ENCODE measurements around the gene USP21. TPM values are rescaled to one million over a fixed set of nuclear protein-coding genes. Genes with fewer than 3 reads are reported as not detected.

USP21 gene
- total and polyA plus RNA-seq, 9 of the 15 experiments (the other 6 are each of a cell fraction or from before 2014, with no cell fraction given) = 4.9 to 52.4 (median 21.6) TPM

GRCh38 chr1:161153682-161154337 lies 5.5 kb upstream of the USP21 start, which contains the start of gene UFC1 (continued):
- peak; percentile 20; the same call in 1 of the 2 replicates for TF ChIP-seq RFX1 (IDR thresholded peaks at IDR 0.05)
- TF ChIP-seq THAP7 (CRISPR knock-in tag; IDR thresholded peaks at IDR 0.05) = no peak
- no peak for TF ChIP-seq STAT5A (IDR thresholded peaks at IDR 0.05; ENCODE audit: borderline replicate concordance, low read length)
- TF ChIP-seq HMBOX1 (IDR thresholded peaks at IDR 0.05) = no peak
- no peak for TF ChIP-seq PBX2 (CRISPR knock-in tag; IDR thresholded peaks at IDR 0.05; ENCODE audit: low read depth)
- no peak for TF ChIP-seq PBX2 (tag; conservative IDR thresholded peaks at IDR 0.05; ENCODE audit: low read depth)
- TF ChIP-seq CREB5 (CRISPR knock-in tag; IDR thresholded peaks at IDR 0.05) = no peak
- no peak for TF ChIP-seq CREBBP (IDR thresholded peaks at IDR 0.05; ENCODE audit: low read depth, low read length)
- no peak for TF ChIP-seq ZSCAN29 (IDR thresholded peaks at IDR 0.05)
- no peak for TF ChIP-seq NFIX (CRISPR knock-in tag; IDR thresholded peaks at IDR 0.05; ENCODE audit: low read depth)
- peak; percentile 7; the same call in 1 of the 2 replicates for TF ChIP-seq CREB1 (IDR thresholded peaks at IDR 0.05)
- peak; percentile 65; the same call in 1 of the 2 replicates for TF ChIP-seq CREB1 (CRISPR knock-in tag; IDR thresholded peaks at IDR 0.05)
- TF ChIP-seq CTCF (IDR thresholded peaks at IDR 0.05 in 2 of 3, conservative IDR thresholded peaks at IDR 0.05 in 1 of 3; ENCODE audit: insufficient read depth in 2 of 3, low read depth in 1 of 3, low read length in 3 of 3) = no peak
- TF ChIP-seq ZNF695 (CRISPR knock-in tag; IDR thresholded peaks at IDR 0.05) = no peak
- no peak for TF ChIP-seq ZFP1 (CRISPR knock-in tag; IDR thresholded peaks at IDR 0.05)
- no peak for TF ChIP-seq RBM34 (IDR thresholded peaks at IDR 0.05; ENCODE audit: borderline replicate concordance, insufficient read depth, low read length)
- no peak for TF ChIP-seq STAT6 (CRISPR knock-in tag; IDR thresholded peaks at IDR 0.05)
